ENCODE measurements around the gene ATG2A. TPM values are rescaled to one million over a fixed set of nuclear protein-coding genes. Genes with fewer than 3 reads are reported as not detected.

ATG2A gene
- total and polyA plus RNA-seq, 8 donors, result 12.2 to 77.6 (median 26.6) TPM

- TF ChIP-seq EP300 (IDR thresholded peaks at IDR 0.05) (no peak), CTCF (IDR thresholded peaks at IDR 0.05) (peak in 5 of 7 experiments; percentile 72 to 91 (median 85)), POLR2AphosphoS5 (IDR thresholded peaks at IDR 0.05) (peak in 1 of 3 donors; percentile 79)
- peaks cover 20 to 41% (median 31%) of the 10 kb centered on the region in 4 donors for H3K4me1 ChIP-seq
- H3K4me3 ChIP-seq, result peak overlapping the region in 1 of 4 donors; percentile 52
- peak; percentile 92 to 93 for DNase-seq
- 28 to 39% (median 33%) methylated on average over 12 to 14 of the region's 14 CpGs for WGBS, 5 donors
- peaks cover 21 to 49% (median 48%) of the 10 kb centered on the region in 4 donors for H3K36me3 ChIP-seq
- no peaks in the 10 kb centered on the region for H3K27me3 ChIP-seq
- no peaks in the 10 kb centered on the region for H3K9me3 ChIP-seq
- intact Hi-C loops (cut with DNase I; ENCODE audit: low total_unique reads), result no loop called here
- H3K27ac ChIP-seq, result peak overlapping the region; percentile 84 to 94 (median 86)
These were observed 22.8 kb downstream of the ATG2A start for GRCh38 chr11:64894070-64894811.

- peak overlapping the region; percentile 37 to 52 (median 45) for H3K4me3 ChIP-seq
- WGBS, 5 donors, result 34 to 57% (median 40%) methylated on average over 21 to 25 of the region's 25 CpGs
- H3K9me3 ChIP-seq, result no peaks in the 10 kb centered on the region
- no peaks in the 10 kb centered on the region for H3K27me3 ChIP-seq
- H3K36me3 ChIP-seq, result peaks cover 13 to 41% (median 40%) of the 10 kb centered on the region in 4 donors
- peak; percentile 84 to 87 for DNase-seq
- peaks cover 26 to 49% (median 39%) of the 10 kb centered on the region in 4 donors for H3K4me1 ChIP-seq
- intact Hi-C loops (cut with DNase I; ENCODE audit: low total_unique reads), result loop anchor here (2.0 kb wide), 1 partner anchor 47 kb away; no protein-coding TSS in a partner anchor
- TF ChIP-seq POLR2A (IDR thresholded peaks at IDR 0.05), result peak in 1 of 4 donors; percentile 67
- TF ChIP-seq POLR2AphosphoS5 (IDR thresholded peaks at IDR 0.05), result peak in 2 of 3 donors; percentile 88
- TF ChIP-seq CTCF (IDR thresholded peaks at IDR 0.05), result peak in 2 of 7 experiments; percentile 36 to 68
- no peak for TF ChIP-seq EP300 (IDR thresholded peaks at IDR 0.05)
- peak overlapping the region; percentile 84 to 94 (median 86) for H3K27ac ChIP-seq
These were observed 23.6 kb downstream of the ATG2A start for GRCh38 chr11:64893194-64894069.

- H3K36me3 ChIP-seq, result peaks cover 7 to 34% (median 34%) of the 10 kb centered on the region in 4 donors
- no peaks in the 10 kb centered on the region for H3K9me3 ChIP-seq
- peaks cover 32 to 56% (median 45%) of the 10 kb centered on the region in 4 donors for H3K4me1 ChIP-seq
- intact Hi-C loops (cut with DNase I; ENCODE audit: low total_unique reads), result loop anchor here (2.0 kb wide), 1 partner anchor 46 kb away; no protein-coding TSS in a partner anchor
- WGBS, 5 donors, result 29 to 60% (median 50%) methylated on average over 3 to 10 of the region's 10 CpGs
- peak overlapping the region; percentile 37 to 52 (median 45) for H3K4me3 ChIP-seq
- no peaks in the 10 kb centered on the region for H3K27me3 ChIP-seq
- DNase-seq, result no peak
- H3K27ac ChIP-seq, result peak overlapping the region; percentile 84 to 94 (median 86)
- no peak for TF ChIP-seq POLR2AphosphoS5 (IDR thresholded peaks at IDR 0.05)
- TF ChIP-seq POLR2A (IDR thresholded peaks at IDR 0.05), result no peak
- TF ChIP-seq EP300 (IDR thresholded peaks at IDR 0.05), result no peak
- TF ChIP-seq CTCF (IDR thresholded peaks at IDR 0.05), result no peak
These were observed 24.2 kb downstream of the ATG2A start for GRCh38 chr11:64892838-64893193.

- 23 to 59% (median 41%) methylated on average over 11 of the region's 11 CpGs for whole genome bisulfite sequencing, 5 donors
- peaks cover 36 to 59% (median 49%) of the 10 kb centered on the region in 4 donors for H3K4me1 ChIP-seq
- peak overlapping the region; percentile 84 to 94 (median 86) for H3K27ac ChIP-seq
- no peaks in the 10 kb centered on the region for H3K9me3 ChIP-seq
- no peak for TF ChIP-seq POLR2AphosphoS5 (IDR thresholded peaks at IDR 0.05)
- TF ChIP-seq POLR2A (IDR thresholded peaks at IDR 0.05), result no peak
- TF ChIP-seq CTCF (IDR thresholded peaks at IDR 0.05), result no peak
- no peak for TF ChIP-seq EP300 (IDR thresholded peaks at IDR 0.05)
- H3K36me3 ChIP-seq, result peaks cover 3 to 30% (median 30%) of the 10 kb centered on the region in 4 donors
- intact Hi-C loops (cut with DNase I; ENCODE audit: low total_unique reads), result loop anchor here (2.0 kb wide), 1 partner anchor 46 kb away; no protein-coding TSS in a partner anchor
- no peak for DNase-seq
- peak overlapping the region; percentile 37 to 52 (median 45) for H3K4me3 ChIP-seq
- H3K27me3 ChIP-seq, result no peaks in the 10 kb centered on the region
These were observed 24.6 kb downstream of the ATG2A start for GRCh38 chr11:64892411-64892831.

All from stomach (tissue), 9 donors.